Hepatocyte (in vitro differentiated cells): Measurements from ENCODE around the gene TCFL5. TPM values are rescaled to one million over a fixed set of nuclear protein-coding genes. Genes with fewer than 3 reads are reported as not detected.
"Not testable (repeated sequence)": the region's sequence is repeated elsewhere in the genome, so short reads cannot be mapped to it uniquely, and the experiment has no call there.

ENCODE experiments used
- DNase-seq: peaks from one replicate; pipeline ENCODE4 v3.0.0-alpha.2; 2016; ENCODE audit warnings: low spot score
- H2AFZ ChIP-seq: fragments of 200-600 bp; sonication (generic); 2 replicates; pipeline ENCODE4 v1.6.0; 2016; ENCODE audit warnings: antibody characterized with exemption, mild to moderate bottlenecking
- H3K27ac ChIP-seq: fragments of 200-600 bp; sonication (generic); 2 replicates; pipeline ENCODE4 v1.5.1; 2016; ENCODE audit warnings: mild to moderate bottlenecking
- H3K27me3 ChIP-seq: fragments of 200-600 bp; sonication (generic); 2 replicates; pipeline ENCODE4 v1.6.1; 2016
- H3K36me3 ChIP-seq: fragments of 200-600 bp; sonication (generic); replicated peaks from 2 replicates; pipeline ENCODE4 v1.5.1; 2016; ENCODE audit warnings: low read depth; ENCODE audit not compliant: insufficient read depth
- H3K4me1 ChIP-seq: fragments of 200-600 bp; sonication (generic); 2 replicates; pipeline ENCODE4 v1.5.1; 2016; ENCODE audit warnings: mild to moderate bottlenecking, moderate library complexity; ENCODE audit not compliant: insufficient read depth
- H3K4me2 ChIP-seq: fragments of 200-600 bp; sonication (generic); 2 replicates; pipeline ENCODE4 v1.6.0; 2016
- H3K4me3 ChIP-seq: fragments of 200-600 bp; sonication (generic); 2 replicates; pipeline ENCODE4 v1.5.1; 2016; ENCODE audit warnings: mild to moderate bottlenecking
- H3K79me2 ChIP-seq: fragments of 200-600 bp; sonication (generic); 2 replicates; pipeline ENCODE4 v1.6.0; 2017; ENCODE audit warnings: mild to moderate bottlenecking
- H3K9me2 ChIP-seq: fragments of 200-600 bp; sonication (generic); replicated peaks from 2 replicates; pipeline ENCODE4 v1.6.0; 2017; ENCODE audit warnings: mild to moderate bottlenecking; ENCODE audit not compliant: insufficient read depth
- H3K9me3 ChIP-seq: fragments of 200-600 bp; sonication (generic); 2 replicates; pipeline ENCODE4 v1.5.1; 2016; ENCODE audit warnings: low read depth, mild to moderate bottlenecking
- H4K20me1 ChIP-seq: fragments of 200-600 bp; sonication (generic); 2 replicates; pipeline ENCODE4 v1.6.0; 2016; ENCODE audit warnings: mild to moderate bottlenecking; ENCODE audit not compliant: insufficient read depth, poor library complexity, severe bottlenecking
- EZH2 ChIP-seq: fragments of 200-600 bp; sonication (generic); IDR thresholded peaks from 2 replicates; pipeline ENCODE4 v1.6.1; 2016; ENCODE audit warnings: antibody characterized with exemption, mild to moderate bottlenecking, borderline replicate concordance
- EZH2phosphoT487 ChIP-seq: fragments of 200-600 bp; sonication (generic); IDR thresholded peaks from one replicate; pipeline ENCODE4 v1.6.1; 2018; ENCODE audit warnings: antibody characterized with exemption, mild to moderate bottlenecking, low read depth, moderate library complexity; ENCODE audit not compliant: unreplicated experiment, severe bottlenecking
- WGBS: methylation state at CpG from one replicate; pipeline ENCODE4 v1.1.6; 2016; ENCODE audit warnings: low lambda C conversion rate; ENCODE audit errors: missing lambda C conversion rate; 5-methylcytosine and 5-hydroxymethylcytosine counted together
- polyA plus RNA-seq: library from polyadenylated mRNA; unstranded; fragments of >200 nt; fragmentation: Nextera tagmentation; extraction: Ambion mirVana; gene quantifications from 2 replicates; pipeline ENCODE4 v1.2.1, GENCODE V29; 2016
- total RNA-seq: library from RNA; depleted of rRNA; stranded (reverse); fragments of >200 nt; gene quantifications from 2 replicates; pipeline ENCODE4 v1.2.3, GENCODE V29; 2014
- TF ChIP-seq, protein P1 (sequence below): fragments of 200-600 bp; sonication (generic); IDR thresholded peaks from 2 replicates; pipeline ENCODE4 v1.5.1; 2016; ENCODE audit warnings: antibody characterized with exemption, mild to moderate bottlenecking; ENCODE audit not compliant: poor library complexity

The TCFL5 gene
- total and polyA plus RNA-seq, 2 experiments from 2014 or later: 8.5 to 9.5 TPM

- peaks cover 21% of the 10 kb centered on the region for H3K79me2 ChIP-seq
- peaks cover 10% of the 10 kb centered on the region for H3K4me1 ChIP-seq
- no peak overlapping the region for H3K27ac ChIP-seq
- no peak overlapping the region for H3K4me3 ChIP-seq
- no peak overlapping the region for H3K4me2 ChIP-seq
- no peak for DNase-seq
- no peaks in the 10 kb centered on the region for H3K9me2 ChIP-seq
- no peak for TF ChIP-seq EZH2
- TF ChIP-seq, protein P1, sequence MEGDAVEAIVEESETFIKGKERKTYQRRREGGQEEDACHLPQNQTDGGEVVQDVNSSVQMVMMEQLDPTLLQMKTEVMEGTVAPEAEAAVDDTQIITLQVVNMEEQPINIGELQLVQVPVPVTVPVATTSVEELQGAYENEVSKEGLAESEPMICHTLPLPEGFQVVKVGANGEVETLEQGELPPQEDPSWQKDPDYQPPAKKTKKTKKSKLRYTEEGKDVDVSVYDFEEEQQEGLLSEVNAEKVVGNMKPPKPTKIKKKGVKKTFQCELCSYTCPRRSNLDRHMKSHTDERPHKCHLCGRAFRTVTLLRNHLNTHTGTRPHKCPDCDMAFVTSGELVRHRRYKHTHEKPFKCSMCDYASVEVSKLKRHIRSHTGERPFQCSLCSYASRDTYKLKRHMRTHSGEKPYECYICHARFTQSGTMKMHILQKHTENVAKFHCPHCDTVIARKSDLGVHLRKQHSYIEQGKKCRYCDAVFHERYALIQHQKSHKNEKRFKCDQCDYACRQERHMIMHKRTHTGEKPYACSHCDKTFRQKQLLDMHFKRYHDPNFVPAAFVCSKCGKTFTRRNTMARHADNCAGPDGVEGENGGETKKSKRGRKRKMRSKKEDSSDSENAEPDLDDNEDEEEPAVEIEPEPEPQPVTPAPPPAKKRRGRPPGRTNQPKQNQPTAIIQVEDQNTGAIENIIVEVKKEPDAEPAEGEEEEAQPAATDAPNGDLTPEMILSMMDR: no peak
- TF ChIP-seq EZH2phosphoT487: no peak
- H3K9me3 ChIP-seq: no peaks in the 10 kb centered on the region
- H4K20me1 ChIP-seq: peaks cover 3% of the 10 kb centered on the region
- no peaks in the 10 kb centered on the region for H3K36me3 ChIP-seq
- peaks cover 3% of the 10 kb centered on the region for H3K27me3 ChIP-seq
- WGBS: 95% methylated on average over 5 of the region's 5 CpGs
- H2AFZ ChIP-seq: no peak overlapping the region
Observed at GRCh38 chr20:62855120-62855519, 6.5 kb downstream of the TCFL5 start.

DNA sequence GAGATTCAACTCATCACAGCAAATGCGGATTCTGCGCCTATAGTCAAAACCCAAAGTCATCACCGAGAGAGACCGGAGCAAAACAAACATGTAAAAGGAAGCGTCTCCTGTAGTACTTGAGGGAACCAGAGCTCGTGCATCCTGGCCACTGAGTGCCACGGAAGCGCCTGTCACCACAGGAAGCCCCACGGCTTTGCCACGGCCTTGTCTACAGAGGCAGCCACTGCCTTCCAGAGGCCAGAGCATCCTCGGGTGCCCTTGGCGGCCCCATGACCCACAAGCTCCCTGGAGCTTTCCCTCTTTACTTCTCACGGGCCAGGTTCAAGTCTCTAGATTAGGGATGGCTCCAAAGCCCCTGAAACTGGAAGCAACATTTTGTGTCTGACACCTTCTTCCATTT, 7.5 kb downstream of the TCFL5 start:
- H3K9me2 ChIP-seq: no peaks in the 10 kb centered on the region

DNA sequence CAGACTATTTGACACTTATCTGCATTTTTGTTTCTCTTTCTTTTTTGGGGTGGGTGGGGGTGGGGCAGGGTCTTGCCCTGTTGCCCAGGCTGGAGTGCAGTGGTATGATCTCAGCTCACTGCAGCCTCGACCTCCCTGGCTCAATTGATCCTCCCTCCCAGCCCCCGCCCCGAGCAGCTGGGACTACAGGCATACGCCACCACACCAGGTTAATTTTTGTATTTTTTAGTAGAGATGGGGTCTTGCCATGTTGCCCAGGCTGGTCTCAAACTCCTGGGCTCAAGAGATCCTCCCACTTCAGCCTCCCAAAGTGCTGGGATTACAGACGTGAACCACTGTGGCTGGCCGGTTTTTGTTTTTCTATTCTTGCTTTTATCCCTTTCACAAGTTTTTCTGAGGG, 8.3 kb downstream of the TCFL5 start:
- H3K4me1 ChIP-seq, H3K4me3 ChIP-seq, H3K36me3 ChIP-seq: not testable (repeated sequence)

More for the DNA sequence above, 7.5 kb downstream of the TCFL5 start:
- H3K4me1 ChIP-seq: peaks cover 2% of the 10 kb centered on the region
- peaks cover 12% of the 10 kb centered on the region for H3K79me2 ChIP-seq
- H3K4me2 ChIP-seq: no peak overlapping the region
- no peaks in the 10 kb centered on the region for H3K9me3 ChIP-seq
- no peak overlapping the region for H3K4me3 ChIP-seq
- TF ChIP-seq, protein P1: no peak
- TF ChIP-seq EZH2 (no peak), EZH2phosphoT487 (no peak)
- 96% methylated on average over 13 of the region's 13 CpGs for WGBS
- no peaks in the 10 kb centered on the region for H3K36me3 ChIP-seq
- DNase-seq: no peak
- H4K20me1 ChIP-seq: peaks cover 2% of the 10 kb centered on the region
- H3K27ac ChIP-seq: no peak overlapping the region
- no peak overlapping the region for H2AFZ ChIP-seq
- H3K27me3 ChIP-seq: no peaks in the 10 kb centered on the region

DNA sequence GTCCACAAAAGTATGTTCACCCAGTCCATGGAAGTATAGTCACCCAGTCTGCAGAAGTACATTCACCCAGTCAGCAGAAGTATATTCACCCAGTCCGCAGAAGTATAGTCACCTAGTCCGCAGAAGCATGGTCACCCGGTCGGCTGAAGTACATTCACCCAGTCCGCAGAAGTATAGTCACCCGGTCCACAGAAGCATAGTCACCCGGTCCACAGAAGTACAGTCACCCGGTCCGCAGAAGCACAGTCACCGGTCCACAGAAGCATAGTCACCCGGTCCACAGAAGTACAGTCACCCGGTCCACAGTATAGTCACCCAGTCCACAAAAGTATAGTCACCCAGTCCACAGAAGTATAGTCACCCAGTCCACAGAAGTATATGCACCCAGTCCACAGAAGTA, 8.8 kb downstream of the TCFL5 start:
- no peaks in the 10 kb centered on the region for H4K20me1 ChIP-seq
- DNase-seq: no peak
- TF ChIP-seq, protein P1: no peak
- TF ChIP-seq EZH2phosphoT487: no peak
- no peak for TF ChIP-seq EZH2
- H3K27ac ChIP-seq: no peak overlapping the region
- no peaks in the 10 kb centered on the region for H3K9me3 ChIP-seq
- no peaks in the 10 kb centered on the region for H3K4me1 ChIP-seq
- H3K27me3 ChIP-seq: no peaks in the 10 kb centered on the region
- H3K36me3 ChIP-seq: no peaks in the 10 kb centered on the region
- H2AFZ ChIP-seq: no peak overlapping the region
- peaks cover 3% of the 10 kb centered on the region for H3K79me2 ChIP-seq
- H3K4me2 ChIP-seq: no peak overlapping the region
- H3K9me2 ChIP-seq: no peaks in the 10 kb centered on the region
- H3K4me3 ChIP-seq: no peak overlapping the region
- WGBS: over 99% methylated on average over 12 of the region's 12 CpGs

More for the DNA sequence above, 8.3 kb downstream of the TCFL5 start:
- DNase-seq, H3K79me2 ChIP-seq, H3K27ac ChIP-seq, H3K9me2 ChIP-seq, H3K9me3 ChIP-seq, H3K4me2 ChIP-seq, H3K27me3 ChIP-seq, H4K20me1 ChIP-seq, H2AFZ ChIP-seq: not testable (repeated sequence)
- 100% methylated on average over 3 of the region's 6 CpGs for WGBS
